BLaER1 treated with 17β-estradiol and CSF1 and Interleukin-3, amounts not matched to agents 10 nM and 100 nM (cell line): ENCODE results near the gene ACAT2.
"Not testable (repeated sequence)": the region's sequence is repeated elsewhere in the genome, so short reads cannot be mapped to it uniquely, and the experiment has no call there.

Experiments used
- H3K27ac ChIP-seq, 11 experiments: shearing (Covaris generic); formaldehyde crosslinking; 2 replicates each; pipeline ENCODE4 v1.8.1; 2022
- H3K27me3 ChIP-seq, 11 experiments: shearing (Covaris generic); formaldehyde crosslinking; 2 replicates each; pipeline ENCODE4 v1.8.1; 2022
- H3K36me3 ChIP-seq, 11 experiments: shearing (Covaris generic); formaldehyde crosslinking; 2 replicates each; pipeline ENCODE4 v1.8.1; 2022
- H3K4me1 ChIP-seq, 10 experiments: shearing (Covaris generic); formaldehyde crosslinking; 2 replicates each; pipeline ENCODE4 v1.8.1; 2022
- H3K4me2 ChIP-seq, 11 experiments: shearing (Covaris generic); formaldehyde crosslinking; 2 replicates each; pipeline ENCODE4 v1.8.1; 2022
- H3K4me3 ChIP-seq, 10 experiments: shearing (Covaris generic); formaldehyde crosslinking; 2 replicates each; pipeline ENCODE4 v1.8.1; 2022
- H3K9ac ChIP-seq, 11 experiments: shearing (Covaris generic); formaldehyde crosslinking; 2 replicates each; pipeline ENCODE4 v1.8.1; 2022
- H3K9me3 ChIP-seq, 11 experiments: shearing (Covaris generic); formaldehyde crosslinking; replicated peaks in 1 of 11; 2 replicates each; pipeline ENCODE4 v1.8.1; 2022
- H4K20me1 ChIP-seq, 11 experiments: shearing (Covaris generic); formaldehyde crosslinking; 2 replicates each; pipeline ENCODE4 v1.8.1; 2022
- Cebpa-rat ChIP-seq, 11 experiments: shearing (Covaris generic); IDR thresholded peaks; 2 replicates each; pipeline ENCODE4 v1.8.1; 2022

Gene ACAT2

DNA sequence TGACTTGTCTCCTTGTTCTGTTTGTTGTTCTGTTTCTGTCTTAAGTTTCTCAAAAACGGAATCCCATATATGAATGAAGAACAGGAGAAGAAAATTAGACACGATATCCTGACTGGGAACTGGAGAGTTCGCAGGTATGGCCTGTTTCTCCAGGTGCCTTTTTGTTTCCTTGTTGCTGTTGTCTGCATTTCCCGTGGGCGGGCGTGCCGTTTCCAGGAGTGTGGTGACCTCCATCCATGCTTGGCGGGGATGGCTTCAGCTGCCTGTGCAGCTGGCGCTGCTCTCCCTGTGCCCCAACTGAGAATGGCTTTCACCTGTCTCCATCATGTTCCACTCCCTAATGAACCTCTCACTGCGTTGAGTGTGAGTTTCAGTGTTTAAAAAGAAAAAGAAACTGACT, 42.7 kb downstream of the ACAT2 start:
- no peak overlapping the region for H3K9ac ChIP-seq
- H3K27ac ChIP-seq, result no peak overlapping the region
- H3K4me1 ChIP-seq, result peaks cover 0 to 20% (median 5%) of the 10 kb centered on the region in 10 experiments; a peak in 13 of 20 replicates
- peaks cover 0 to 13% (median 0%) of the 10 kb centered on the region in 11 experiments; a peak in 3 of 22 replicates for H4K20me1 ChIP-seq
- peaks cover 5 to 14% (median 8%) of the 10 kb centered on the region in 11 experiments for H3K36me3 ChIP-seq
- H3K27me3 ChIP-seq, result no peaks in the 10 kb centered on the region
- no peak overlapping the region for H3K4me2 ChIP-seq
- H3K4me3 ChIP-seq, result no peak overlapping the region
- H3K9me3 ChIP-seq, result no peaks in the 10 kb centered on the region
- no peak for TF ChIP-seq Cebpa-rat (IDR thresholded peaks at IDR 0.05)

DNA sequence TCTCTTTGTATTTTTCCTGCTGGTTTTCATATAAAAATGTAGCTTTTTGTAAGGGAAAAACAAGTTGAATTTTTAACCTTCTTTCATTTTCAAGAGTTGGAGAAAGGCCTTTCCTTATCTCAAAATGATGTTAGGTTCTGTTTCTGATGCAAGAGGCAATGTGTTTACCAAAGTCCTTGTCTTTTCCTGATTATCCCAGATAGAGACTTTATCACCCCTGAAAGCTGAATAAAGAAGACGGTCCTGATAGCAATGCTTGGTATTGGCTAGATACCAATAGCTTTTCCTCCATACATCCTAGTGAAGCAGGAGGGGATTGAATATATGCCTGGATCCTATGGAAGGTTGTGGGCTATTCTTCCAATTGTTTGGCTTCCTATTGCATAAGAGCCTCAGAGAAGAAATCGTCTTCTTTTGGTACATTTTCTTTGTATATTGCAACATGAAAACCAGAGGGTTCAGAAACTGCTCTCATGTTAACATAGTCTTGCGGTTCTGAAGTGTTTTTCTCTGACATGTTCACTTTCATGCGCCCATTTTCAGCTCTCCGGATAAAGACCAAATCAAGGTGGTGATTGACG, 43.7 kb downstream of the ACAT2 start:
- 0 out of 22 replicates have a peak overlapping the region, but pooled peaks of 2 of the 11 experiments have one; percentile 1 to 7 for H3K4me2 ChIP-seq
- peaks cover 0 to 20% (median 6%) of the 10 kb centered on the region in 10 experiments; a peak in 13 of 20 replicates for H3K4me1 ChIP-seq
- H3K27ac ChIP-seq, result no peak overlapping the region
- 0 out of 22 replicates have a peak, but pooled peaks cover 0 to 2% (median 0%) of the 10 kb centered on the region in 11 experiments for H4K20me1 ChIP-seq
- H3K36me3 ChIP-seq, result peaks cover 0 to 4% (median 0%) of the 10 kb centered on the region in 11 experiments; a peak in 6 of 22 replicates
- H3K27me3 ChIP-seq, result no peaks in the 10 kb centered on the region
- no peaks in the 10 kb centered on the region for H3K9me3 ChIP-seq
- no peak overlapping the region for H3K4me3 ChIP-seq
- no peak for TF ChIP-seq Cebpa-rat (IDR thresholded peaks at IDR 0.05)
- H3K9ac ChIP-seq, result no peak overlapping the region

- Histone ChIP-seq H4K20me1 (no peaks in the 10 kb centered on the region), H3K9ac (no peak overlapping the region), H3K4me1 (peaks cover 0 to 23% (median 8%) of the 10 kb centered on the region in 10 experiments; a peak in 13 of 20 replicates), H3K36me3 (no peaks in the 10 kb centered on the region; a peak in 1 of 22 replicates), H3K4me2 (peak overlapping the region in 2 of 11 experiments; percentile 1 to 7; a peak in 1 of 22 replicates), H3K4me3 (no peak overlapping the region), H3K27me3 (no peaks in the 10 kb centered on the region), H3K9me3 (no peaks in the 10 kb centered on the region), H3K27ac (no peak overlapping the region)
- TF ChIP-seq Cebpa-rat (IDR thresholded peaks at IDR 0.05), result no peak
Observed at GRCh38 chr6:159806021-159806458, 44.2 kb downstream of the ACAT2 start.

GRCh38 chr6:159807150-159807858, 45.5 kb downstream of the ACAT2 start:
- Histone ChIP-seq H3K9me3 (no peaks in the 10 kb centered on the region), H3K27me3 (no peaks in the 10 kb centered on the region), H3K27ac (no peak overlapping the region), H4K20me1 (no peaks in the 10 kb centered on the region), H3K36me3 (no peaks in the 10 kb centered on the region; a peak in 1 of 22 replicates), H3K4me1 (peaks cover 0 to 21% (median 3%) of the 10 kb centered on the region in 10 experiments; a peak in 9 of 20 replicates), H3K9ac (no peak overlapping the region), H3K4me3 (no peak overlapping the region), H3K4me2 (no peak overlapping the region)
- TF ChIP-seq Cebpa-rat (IDR thresholded peaks at IDR 0.05), result no peak

DNA sequence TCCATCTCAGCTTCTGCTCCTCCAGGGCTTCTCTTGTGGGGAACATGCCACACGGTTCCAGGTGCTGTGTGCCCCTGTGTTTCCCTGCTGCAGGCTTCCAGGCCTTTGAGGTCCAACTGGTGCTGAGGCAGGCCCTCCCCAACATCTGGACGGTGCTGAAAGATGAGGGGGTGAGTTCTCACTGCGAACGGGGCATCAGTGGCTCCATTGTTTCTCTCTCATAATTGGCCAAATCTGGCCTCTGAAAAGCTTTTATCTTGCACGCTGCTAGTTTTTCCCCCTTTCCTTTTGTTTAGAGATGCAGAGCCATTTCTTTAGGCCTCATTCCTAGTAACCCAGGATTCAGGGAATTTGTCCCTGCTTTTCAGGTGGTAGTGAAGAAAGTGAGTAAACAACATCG, 46.8 kb downstream of the ACAT2 start:
- Histone ChIP-seq H3K27ac (no peak overlapping the region), H3K27me3 (no peaks in the 10 kb centered on the region), H3K4me3 (no peak overlapping the region), H4K20me1 (no peaks in the 10 kb centered on the region), H3K4me1 (peaks cover 0 to 19% (median 2%) of the 10 kb centered on the region in 10 experiments; a peak in 9 of 20 replicates), H3K9me3 (no peaks in the 10 kb centered on the region), H3K9ac (no peak overlapping the region), H3K36me3 (no peaks in the 10 kb centered on the region; a peak in 1 of 22 replicates), H3K4me2 (no peak overlapping the region)
- TF ChIP-seq Cebpa-rat (IDR thresholded peaks at IDR 0.05), result no peak

DNA sequence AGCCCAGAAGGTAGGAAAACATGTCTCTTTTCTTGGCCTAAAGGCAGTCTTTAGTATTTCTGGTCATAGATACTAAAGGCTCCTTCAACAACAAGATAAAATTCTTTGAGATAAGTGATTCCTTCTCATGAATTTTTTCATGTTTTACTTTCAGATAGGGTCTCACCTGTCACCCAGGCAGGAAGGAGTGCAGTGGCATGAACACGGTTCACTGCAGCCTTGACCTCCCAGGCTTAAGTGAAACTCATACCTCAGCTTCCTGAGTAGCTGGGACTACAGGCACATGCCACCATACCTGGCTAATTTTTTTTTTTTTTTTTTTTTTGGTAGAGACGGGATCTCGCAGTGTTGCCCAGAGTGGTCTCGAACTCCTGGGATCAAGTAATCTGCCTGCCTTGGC, 47.3 kb downstream of the ACAT2 start:
- TF ChIP-seq Cebpa-rat (IDR thresholded peaks at IDR 0.05), result no peak
- Histone ChIP-seq H3K27ac (no peak overlapping the region), H3K4me2 (no peak overlapping the region), H3K9me3 (no peaks in the 10 kb centered on the region), H4K20me1 (no peaks in the 10 kb centered on the region), H3K4me1 (peaks cover 0 to 19% (median 2%) of the 10 kb centered on the region in 10 experiments; a peak in 9 of 20 replicates), H3K27me3 (no peaks in the 10 kb centered on the region), H3K4me3 (no peak overlapping the region), H3K9ac (no peak overlapping the region), H3K36me3 (no peaks in the 10 kb centered on the region; a peak in 1 of 22 replicates)

DNA sequence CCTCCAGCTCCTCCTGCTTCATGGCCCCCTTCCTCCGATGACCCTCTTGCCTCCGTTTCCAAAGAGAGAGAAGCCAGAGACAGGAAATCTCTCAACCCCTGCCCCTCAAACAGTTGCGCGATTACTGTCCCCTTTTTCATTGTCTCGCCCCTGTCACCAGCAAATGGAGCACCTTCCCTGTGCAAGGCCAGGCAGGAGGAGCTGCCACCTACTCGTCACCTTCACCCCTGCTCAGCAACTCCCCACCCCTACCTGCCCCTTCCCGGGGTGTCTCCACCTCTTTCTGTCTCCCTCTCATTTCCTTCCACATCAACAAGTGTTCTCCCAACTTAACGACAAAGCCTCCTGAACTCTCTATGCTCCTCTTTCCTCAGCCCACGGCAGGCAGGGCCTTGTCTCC, 51.9 kb downstream of the ACAT2 start:
- no peaks in the 10 kb centered on the region for H4K20me1 ChIP-seq
- H3K9ac ChIP-seq, result no peak overlapping the region
- H3K4me2 ChIP-seq, result no peak overlapping the region
- no peak overlapping the region for H3K27ac ChIP-seq
- no peak overlapping the region for H3K4me3 ChIP-seq
- H3K4me1 ChIP-seq, result peaks cover 16 to 24% (median 18%) of the 10 kb centered on the region in 10 experiments
- no peaks in the 10 kb centered on the region for H3K9me3 ChIP-seq
- no peaks in the 10 kb centered on the region for H3K27me3 ChIP-seq
- no peak for TF ChIP-seq Cebpa-rat (IDR thresholded peaks at IDR 0.05)
- H3K36me3 ChIP-seq, result no peaks in the 10 kb centered on the region; a peak in 1 of 22 replicates

GRCh38 chr6:159815410-159815809, 53.6 kb downstream of the ACAT2 start:
- Histone ChIP-seq H3K27me3 (no peaks in the 10 kb centered on the region), H3K27ac (no peak overlapping the region), H3K9me3 (no peaks in the 10 kb centered on the region), H4K20me1 (no peaks in the 10 kb centered on the region), H3K36me3 (no peaks in the 10 kb centered on the region), H3K4me1 (peaks cover 31 to 40% (median 34%) of the 10 kb centered on the region in 10 experiments), H3K9ac (no peak overlapping the region), H3K4me2 (no peak overlapping the region), H3K4me3 (no peak overlapping the region)
- TF ChIP-seq Cebpa-rat (IDR thresholded peaks at IDR 0.05), result no peak

DNA sequence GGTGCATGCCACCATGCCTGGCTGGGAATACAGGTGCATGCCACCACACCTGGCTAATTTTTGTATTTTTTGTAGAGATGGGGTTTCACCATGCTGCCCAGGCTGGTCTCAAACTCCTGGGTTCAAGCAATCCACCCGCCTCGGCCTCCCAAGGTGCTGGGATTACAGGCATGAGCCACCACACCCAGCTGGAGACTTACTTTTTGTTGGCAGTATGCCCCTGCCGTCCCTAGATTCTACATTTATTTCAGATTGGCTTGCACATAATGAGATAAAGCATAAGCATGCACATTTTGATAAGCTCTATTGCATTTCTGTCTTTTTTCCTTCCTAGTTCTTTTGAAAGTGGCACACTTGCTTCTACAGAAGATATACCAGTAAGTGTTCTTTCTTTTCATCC, 54.9 kb downstream of the ACAT2 start:
- H3K27me3 ChIP-seq, H3K9me3 ChIP-seq, H3K36me3 ChIP-seq, H3K9ac ChIP-seq, H4K20me1 ChIP-seq, H3K27ac ChIP-seq, H3K4me3 ChIP-seq: not testable (repeated sequence)
- Histone ChIP-seq H3K4me1 (peaks cover 33 to 48% (median 45%) of the 10 kb centered on the region in 10 experiments), H3K4me2 (peak overlapping the region in 1 of 11 experiments; percentile 83; a peak in 2 of 22 replicates)
